Sigmoid colon (tissue), 7 donors: ENCODE measurements around the gene NMRK2. TPM values are rescaled to one million over a fixed set of nuclear protein-coding genes. Genes with fewer than 3 reads are reported as not detected.
"Not testable (repeated sequence)": the region's sequence is repeated elsewhere in the genome, so short reads cannot be mapped to it uniquely, and the experiment has no call there.

Experiments
- DNase-seq: peaks from one replicate; pipeline ENCODE4 v3.0.0-alpha.2; 2019
- H3K27ac ChIP-seq, 4 donors: fragments of 200-600 bp; sonication (generic); one replicate each; pipeline ENCODE4 v1.5.1; 2016 to 2019; ENCODE audit warnings: mild to moderate bottlenecking in 1 of 4
- H3K27me3 ChIP-seq, 3 donors: fragments of 200-600 bp; sonication (generic); one replicate each; pipeline ENCODE4 v1.5.1; 2019; ENCODE audit warnings: mild to moderate bottlenecking in 1 of 3
- H3K36me3 ChIP-seq, 4 donors: fragments of 200-600 bp; sonication (generic); one replicate each; pipeline ENCODE4 v1.5.1; 2016 to 2019
- H3K4me1 ChIP-seq, 4 donors: fragments of 200-600 bp; sonication (generic); one replicate each; pipeline ENCODE4 v1.5.1; 2017 to 2019
- H3K4me3 ChIP-seq, 4 donors: fragments of 200-600 bp; sonication (generic); one replicate each; pipeline ENCODE4 v1.5.1; 2017 to 2019; ENCODE audit warnings: mild to moderate bottlenecking in 2 of 4, moderate library complexity in 1 of 4
- H3K9me3 ChIP-seq, 4 donors: fragments of 200-600 bp in 3 of 4; sonication (generic) in 3 of 4; one replicate each; pipeline versions ENCODE4 v1.5.1 to v1.6.1; 2013 to 2019
- EP300 ChIP-seq, 4 donors: sonication (generic); formaldehyde crosslinking; IDR thresholded peaks; one replicate each; pipeline ENCODE4 v1.6.1; 2017; ENCODE audit warnings: antibody characterized with exemption in 4 of 4
- POLR2A ChIP-seq, 2 donors: fragments of 450-650 bp; IDR thresholded peaks; one replicate each; pipeline ENCODE4 v1.6.1; 2016; ENCODE audit warnings: antibody characterized with exemption in 2 of 2, mild to moderate bottlenecking in 2 of 2, moderate library complexity in 2 of 2
- POLR2AphosphoS5 ChIP-seq, 4 donors: sonication (generic); formaldehyde crosslinking; IDR thresholded peaks; one replicate each; pipeline ENCODE4 v1.6.1; 2017; ENCODE audit warnings: antibody characterized with exemption in 4 of 4
- WGBS, 2 donors: extraction: QIAGEN DNeasy Blood & Tissue Kit; methylation state at CpG; one replicate each; pipeline ENCODE4 v1.1.7; 2013; 5-methylcytosine and 5-hydroxymethylcytosine counted together
- intact Hi-C: fragments of 100-400 bp; cut with DNase I; formaldehyde crosslinking; loops from one replicate; pipeline ENCODE4 v1.15.1; 2023
- polyA plus RNA-seq, 3 donors: library from polyadenylated mRNA; stranded (reverse); fragments of 200-250 nt; gene quantifications; one replicate each; pipeline ENCODE4 v1.2.3, GENCODE V29; 2013
- total RNA-seq, 4 donors: library from RNA; depleted of rRNA; stranded (reverse); fragments of >200 nt; gene quantifications; one replicate each; pipeline ENCODE4 v1.1.0, GENCODE V29; 2016
- TF ChIP-seq, protein P1 (sequence below), 4 experiments: fragments of 450-650 bp in 3 of 4; fragments of 200-600 bp in 1 of 4; IDR thresholded peaks; one replicate each; pipeline ENCODE4 v1.5.1; 2016 to 2019; ENCODE audit warnings: antibody characterized with exemption in 4 of 4, mild to moderate bottlenecking in 3 of 4, moderate library complexity in 2 of 4
- donor health status: healthy with polysubstance abuse.
- donor health status: Bipolar disorder and iron deficiency.
- donor health status: healthy.

NMRK2 gene
- total and polyA plus RNA-seq, 7 donors, result 0.19 to 2.4 (median 0.70) TPM; not detected in 3

GRCh38 chr19:3936506-3937442 lies 3.9 kb downstream of the NMRK2 start:
- intact Hi-C loops, result no loop called here
- Histone ChIP-seq H3K4me3 (no peak overlapping the region), H3K9me3 (no peaks in the 10 kb centered on the region), H3K4me1 (peaks cover 0 to 11% (median 9%) of the 10 kb centered on the region in 4 donors), H3K27ac (no peak overlapping the region), H3K27me3 (peaks cover 8 to 26% (median 16%) of the 10 kb centered on the region in 3 donors), H3K36me3 (no peaks in the 10 kb centered on the region)
- TF ChIP-seq EP300 (IDR thresholded peaks at IDR 0.05), result no peak
- no peak for TF ChIP-seq POLR2A (IDR thresholded peaks at IDR 0.05)
- TF ChIP-seq, protein P1, sequence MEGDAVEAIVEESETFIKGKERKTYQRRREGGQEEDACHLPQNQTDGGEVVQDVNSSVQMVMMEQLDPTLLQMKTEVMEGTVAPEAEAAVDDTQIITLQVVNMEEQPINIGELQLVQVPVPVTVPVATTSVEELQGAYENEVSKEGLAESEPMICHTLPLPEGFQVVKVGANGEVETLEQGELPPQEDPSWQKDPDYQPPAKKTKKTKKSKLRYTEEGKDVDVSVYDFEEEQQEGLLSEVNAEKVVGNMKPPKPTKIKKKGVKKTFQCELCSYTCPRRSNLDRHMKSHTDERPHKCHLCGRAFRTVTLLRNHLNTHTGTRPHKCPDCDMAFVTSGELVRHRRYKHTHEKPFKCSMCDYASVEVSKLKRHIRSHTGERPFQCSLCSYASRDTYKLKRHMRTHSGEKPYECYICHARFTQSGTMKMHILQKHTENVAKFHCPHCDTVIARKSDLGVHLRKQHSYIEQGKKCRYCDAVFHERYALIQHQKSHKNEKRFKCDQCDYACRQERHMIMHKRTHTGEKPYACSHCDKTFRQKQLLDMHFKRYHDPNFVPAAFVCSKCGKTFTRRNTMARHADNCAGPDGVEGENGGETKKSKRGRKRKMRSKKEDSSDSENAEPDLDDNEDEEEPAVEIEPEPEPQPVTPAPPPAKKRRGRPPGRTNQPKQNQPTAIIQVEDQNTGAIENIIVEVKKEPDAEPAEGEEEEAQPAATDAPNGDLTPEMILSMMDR (IDR thresholded peaks at IDR 0.05), result no peak
- no peak for TF ChIP-seq POLR2AphosphoS5 (IDR thresholded peaks at IDR 0.05)
- DNase-seq, result no peak
- WGBS, 2 donors, result 72 to 84% methylated on average over 27 of the region's 29 CpGs

GRCh38 chr19:3938300-3938950 lies 5.6 kb downstream of the NMRK2 start:
- H3K9me3 ChIP-seq, H3K27ac ChIP-seq, DNase-seq, H3K4me1 ChIP-seq, H3K4me3 ChIP-seq, intact Hi-C loops, H3K36me3 ChIP-seq: not testable (repeated sequence)
- peaks cover 5 to 16% (median 11%) of the 10 kb centered on the region in 3 donors for H3K27me3 ChIP-seq
- WGBS, 2 donors, result 89 to 92% methylated on average over 22 of the region's 22 CpGs

DNA sequence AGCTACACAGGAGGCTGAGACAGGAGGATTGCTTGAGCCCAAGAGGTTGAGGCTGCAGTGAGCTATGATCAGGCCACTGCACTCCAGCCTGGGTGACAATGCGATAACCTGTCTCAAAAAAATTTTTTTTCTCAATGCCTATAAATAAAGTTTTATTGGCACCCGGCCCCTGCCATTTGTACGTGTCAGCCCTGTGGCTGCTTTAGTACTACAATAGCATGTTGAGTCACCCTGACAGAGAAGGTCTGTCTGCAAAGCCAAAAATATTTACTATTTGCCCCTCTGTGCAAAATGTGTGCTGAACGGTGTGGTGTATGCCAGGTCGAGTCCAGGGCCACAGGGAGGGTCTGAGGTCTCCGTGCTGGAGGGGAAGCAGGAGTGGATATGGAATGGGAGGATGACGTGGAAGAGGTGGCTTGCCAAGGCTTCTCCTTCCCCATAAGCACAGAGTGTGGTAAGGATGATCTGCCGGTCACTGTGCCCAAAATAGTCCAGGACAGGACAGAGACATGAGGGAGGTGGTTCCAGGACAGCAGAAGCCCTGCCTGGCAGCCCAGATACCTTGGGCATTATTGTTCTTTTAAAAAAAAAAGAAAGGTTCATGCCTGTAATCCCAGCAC lies 10.0 kb downstream of the NMRK2 start:
- no peak overlapping the region for H3K4me3 ChIP-seq
- H3K27ac ChIP-seq, result no peak overlapping the region
- DNase-seq, result no peak
- no peaks in the 10 kb centered on the region for H3K4me1 ChIP-seq
- no peaks in the 10 kb centered on the region for H3K9me3 ChIP-seq
- intact Hi-C loops, result no loop called here
- no peaks in the 10 kb centered on the region for H3K36me3 ChIP-seq
- TF ChIP-seq POLR2A (IDR thresholded peaks at IDR 0.05) (no peak), EP300 (IDR thresholded peaks at IDR 0.05) (no peak), POLR2AphosphoS5 (IDR thresholded peaks at IDR 0.05) (no peak)
- TF ChIP-seq, protein P1 (IDR thresholded peaks at IDR 0.05), result no peak
- 83 to 85% methylated on average over 8 of the region's 8 CpGs for WGBS, 2 donors
- no peaks in the 10 kb centered on the region for H3K27me3 ChIP-seq

DNA sequence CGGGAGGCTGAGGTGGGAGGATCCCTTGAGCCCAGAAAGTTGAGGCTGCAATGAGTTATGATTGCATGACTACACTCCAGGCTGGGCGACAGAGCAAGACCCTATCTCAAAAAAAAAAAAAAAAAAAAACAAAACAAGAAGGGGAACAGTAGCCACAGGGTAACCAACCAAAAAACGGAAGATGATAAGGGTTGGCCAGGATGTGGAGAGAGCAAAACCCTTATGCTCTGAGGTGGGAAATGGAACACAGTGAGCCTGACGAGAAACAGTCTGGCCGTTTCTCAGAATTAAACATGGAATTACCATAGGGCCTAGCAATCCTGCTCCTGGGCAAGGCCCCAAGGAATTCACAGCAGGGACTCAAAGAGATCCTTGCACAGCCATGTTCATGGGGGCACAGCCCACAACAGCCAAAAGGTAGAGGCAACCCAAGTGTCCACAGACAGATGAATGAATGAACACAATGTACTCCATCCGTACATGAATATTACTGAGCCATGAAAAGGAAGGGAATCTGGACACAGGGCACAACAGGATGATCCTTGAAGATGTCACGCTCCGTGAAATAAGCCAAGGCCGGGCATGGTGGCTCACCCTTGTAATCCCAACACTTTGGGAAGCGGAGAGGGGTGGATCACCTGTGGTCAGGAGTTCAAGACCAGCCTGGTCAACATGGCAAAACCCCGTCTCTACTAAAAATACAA lies 11.3 kb downstream of the NMRK2 start:
- Histone ChIP-seq H3K27ac (no peak overlapping the region), H3K36me3 (no peaks in the 10 kb centered on the region), H3K4me1 (no peaks in the 10 kb centered on the region), H3K9me3 (no peaks in the 10 kb centered on the region), H3K27me3 (no peaks in the 10 kb centered on the region), H3K4me3 (no peak overlapping the region)
- intact Hi-C loops, result no loop called here
- TF ChIP-seq, protein P1 (IDR thresholded peaks at IDR 0.05), result no peak
- TF ChIP-seq POLR2AphosphoS5 (IDR thresholded peaks at IDR 0.05) (no peak), EP300 (IDR thresholded peaks at IDR 0.05) (no peak), POLR2A (IDR thresholded peaks at IDR 0.05) (no peak)
- DNase-seq, result no peak
- WGBS, 2 donors, result 77 to 81% methylated on average over 11 of the region's 11 CpGs
